Hippocampal formation (tissue), 2 donors: Measurements from ENCODE around the gene KRT76.
"Not testable (repeated sequence)": the region's sequence is repeated elsewhere in the genome, so short reads cannot be mapped to it uniquely, and the experiment has no call there.

ENCODE experiments used
- DNase-seq, 2 donors: peaks; one replicate each; lab custom pipeline; 2025; lab: John Stamatoyannopoulos, UW

KRT76 gene

GRCh38 chr12:52797529-52797894 lies 20.4 kb upstream of the KRT76 start:
- no peak for DNase-seq

GRCh38 chr12:52796839-52797528 lies 19.8 kb upstream of the KRT76 start:
- DNase-seq: no peak

GRCh38 chr12:52796429-52796794 lies 19.3 kb upstream of the KRT76 start:
- DNase-seq: no peak

- DNase-seq: no peak
These were observed 18.7 kb upstream of the KRT76 start, which contains the start of gene KRT3 for GRCh38 chr12:52795694-52796428. KRT3 (minus strand) TSS chr12:52796117; CDS start chr12:52796042, 75 bp downstream.

GRCh38 chr12:52795332-52795674 lies 18.2 kb upstream of the KRT76 start:
- DNase-seq: not testable (repeated sequence)

GRCh38 chr12:52794479-52795331 lies 17.6 kb upstream of the KRT76 start:
- DNase-seq: no peak

- no peak for DNase-seq
These were observed 15.3 kb upstream of the KRT76 start for GRCh38 chr12:52792185-52793029.

- DNase-seq: no peak
These were observed 14.4 kb upstream of the KRT76 start for GRCh38 chr12:52791271-52792184.

- DNase-seq: no peak
These were observed 13.5 kb upstream of the KRT76 start for GRCh38 chr12:52790427-52791270.

GRCh38 chr12:52789637-52790426 lies 12.7 kb upstream of the KRT76 start:
- DNase-seq: no peak

- DNase-seq: no peak
These were observed 11.9 kb upstream of the KRT76 start for GRCh38 chr12:52788876-52789636.

- no peak for DNase-seq
These were observed 11.2 kb upstream of the KRT76 start for GRCh38 chr12:52788192-52788875.

- no peak for DNase-seq
These were observed 10.4 kb upstream of the KRT76 start for GRCh38 chr12:52787324-52788191.

- DNase-seq: no peak
These were observed 7.8 kb upstream of the KRT76 start for GRCh38 chr12:52784909-52785308.

- DNase-seq: no peak
These were observed 6.6 kb upstream of the KRT76 start for GRCh38 chr12:52783563-52784316.

GRCh38 chr12:52782502-52782901 lies 5.4 kb upstream of the KRT76 start:
- DNase-seq: no peak
